NOMO-1 (cell line): ENCODE data around the gene RHOBTB1.

ENCODE experiments used
- DNase-seq, 2 experiments: peaks; one replicate each; lab custom pipeline; 2025; ENCODE audit not compliant: unreplicated experiment in 2 of 2; lab: John Stamatoyannopoulos, UW

Gene RHOBTB1

DNA sequence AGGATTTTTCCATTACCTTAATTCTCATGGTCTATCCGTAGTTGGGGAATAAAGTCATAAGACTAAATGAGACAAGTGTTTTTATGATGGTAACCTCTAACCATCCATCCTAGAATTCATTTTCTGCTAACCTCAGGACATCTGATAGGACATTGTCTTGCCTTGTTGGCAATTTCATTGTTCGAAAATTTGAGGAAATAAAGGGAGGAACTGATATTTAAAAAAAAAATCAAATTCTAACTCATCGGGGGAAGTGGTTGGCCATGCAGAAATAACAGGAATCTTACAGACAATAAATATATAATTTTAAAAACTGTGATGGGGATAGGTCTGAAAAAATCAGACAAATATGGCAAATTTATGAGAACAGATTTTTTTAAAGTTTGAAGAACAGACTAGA is 21.7 kb upstream of the RHOBTB1 start:
- DNase-seq = no peak

DNA sequence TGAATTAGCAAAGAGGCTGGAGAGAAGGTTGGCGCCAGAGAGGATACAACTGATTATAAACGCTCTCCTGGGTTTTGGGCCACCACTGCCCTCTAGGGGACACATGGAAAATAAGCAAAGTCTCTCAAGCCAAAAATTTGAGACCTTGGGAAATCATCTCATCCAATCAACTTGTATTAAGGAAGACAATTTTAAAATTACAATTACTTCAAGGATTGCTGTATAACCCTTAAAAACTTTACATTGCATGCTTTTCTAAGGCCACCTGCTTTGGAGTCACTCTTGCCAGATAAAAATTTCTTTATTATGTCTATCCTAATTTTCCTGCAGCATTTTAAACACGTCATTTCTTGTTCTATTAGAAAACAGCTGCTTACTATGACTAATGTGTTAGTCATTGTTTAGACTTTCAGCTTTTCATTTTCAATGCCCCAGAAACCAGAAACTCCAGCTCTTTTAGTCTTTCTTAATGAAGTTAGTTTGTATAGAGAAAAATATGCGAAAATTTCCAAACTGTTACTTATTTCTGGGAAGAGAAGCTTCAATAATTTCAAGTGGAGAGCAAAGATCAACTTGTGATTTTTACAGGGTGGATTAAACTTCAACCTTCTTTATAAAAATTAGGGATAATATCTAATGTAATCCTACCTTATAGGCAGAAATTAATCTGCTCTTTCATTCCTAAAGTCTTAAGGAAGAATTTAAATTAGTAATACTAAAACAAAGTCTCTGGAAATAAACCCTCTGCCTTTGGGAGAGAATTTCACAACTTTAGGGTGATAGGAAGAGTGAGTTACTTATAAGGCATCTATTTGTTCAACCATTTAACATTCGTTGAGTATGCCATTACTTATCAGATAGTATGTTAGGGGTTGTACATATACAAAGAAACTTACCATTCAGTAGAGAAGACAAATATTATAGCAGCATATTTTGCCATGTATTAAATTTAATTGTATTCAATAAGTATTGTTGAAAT is 20.6 kb upstream of the RHOBTB1 start:
- DNase-seq = peak; percentile 7 to 46

DNA sequence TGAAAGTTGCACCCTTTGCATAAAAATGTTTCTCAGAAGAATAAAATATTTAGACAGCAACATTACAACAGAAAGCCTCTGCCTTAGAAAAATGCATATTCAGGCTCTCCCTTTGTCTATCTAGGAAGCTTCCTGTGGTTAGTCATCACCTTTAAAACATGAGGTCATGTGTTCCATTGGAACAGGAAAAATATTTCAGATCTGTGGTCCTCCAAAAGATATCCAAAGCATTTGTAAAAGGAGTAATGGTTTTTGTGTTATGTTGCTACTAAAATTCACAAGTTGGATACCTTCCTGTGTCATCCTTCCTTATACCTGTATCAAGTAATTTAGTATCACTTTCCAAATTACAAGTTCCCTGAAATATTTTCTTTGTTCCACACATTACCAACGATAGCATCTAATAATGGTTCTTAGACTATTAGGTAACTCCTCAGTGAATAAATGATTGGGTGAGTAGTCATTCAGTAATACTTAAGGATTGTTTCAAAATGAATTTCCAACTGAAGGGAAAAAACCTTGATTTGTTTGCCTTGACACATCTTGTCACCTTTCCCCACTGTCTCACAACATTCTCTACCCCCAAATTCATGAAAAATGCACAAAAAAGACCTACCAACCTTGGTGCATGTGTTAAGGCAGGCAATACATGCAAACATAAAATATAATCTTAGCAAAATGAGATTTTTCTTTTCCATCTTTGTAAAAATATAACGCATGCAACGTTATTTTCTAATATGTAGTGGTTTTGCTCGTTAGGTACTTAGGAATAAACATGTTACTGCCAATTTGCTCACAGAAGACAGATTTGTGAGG is 19.7 kb upstream of the RHOBTB1 start:
- no peak for DNase-seq

DNA sequence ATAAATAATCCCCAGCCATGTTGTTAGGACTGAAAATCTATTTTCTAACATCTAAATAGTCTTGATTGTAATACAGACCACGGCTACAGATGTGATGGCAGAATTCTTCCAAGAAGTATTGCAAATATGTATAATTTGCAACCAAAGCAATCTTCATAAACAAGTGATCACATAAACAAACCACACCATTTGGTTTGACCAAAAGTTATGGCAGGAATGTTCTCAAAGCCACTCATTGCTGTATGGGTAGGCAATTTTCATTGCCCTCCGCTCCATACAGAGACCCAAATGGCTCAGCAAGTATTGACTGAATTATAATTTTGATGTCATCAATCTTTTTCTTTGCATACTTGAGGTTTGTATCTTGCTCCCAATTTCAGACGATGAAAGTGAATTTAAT is 19.0 kb upstream of the RHOBTB1 start:
- DNase-seq = no peak

DNA sequence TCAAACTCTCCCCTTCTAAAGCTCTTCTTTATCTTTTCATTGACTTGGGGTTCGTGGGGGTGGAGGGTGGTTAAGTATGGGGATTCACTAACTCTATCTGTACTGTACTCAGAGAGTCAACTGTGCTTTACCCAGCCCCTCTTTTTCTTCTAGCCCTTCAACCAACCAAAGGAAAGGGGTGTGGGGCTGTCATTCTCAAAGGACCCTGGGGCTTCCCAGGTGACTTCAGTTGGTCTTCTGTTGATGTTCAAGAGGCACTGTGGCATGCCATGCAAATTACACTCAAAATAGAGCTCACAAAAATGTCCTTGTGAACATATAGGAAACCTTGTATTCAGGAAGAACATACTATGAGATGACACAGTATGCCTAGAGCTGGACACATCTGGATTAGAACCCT is 16.9 kb upstream of the RHOBTB1 start:
- no peak for DNase-seq

DNA sequence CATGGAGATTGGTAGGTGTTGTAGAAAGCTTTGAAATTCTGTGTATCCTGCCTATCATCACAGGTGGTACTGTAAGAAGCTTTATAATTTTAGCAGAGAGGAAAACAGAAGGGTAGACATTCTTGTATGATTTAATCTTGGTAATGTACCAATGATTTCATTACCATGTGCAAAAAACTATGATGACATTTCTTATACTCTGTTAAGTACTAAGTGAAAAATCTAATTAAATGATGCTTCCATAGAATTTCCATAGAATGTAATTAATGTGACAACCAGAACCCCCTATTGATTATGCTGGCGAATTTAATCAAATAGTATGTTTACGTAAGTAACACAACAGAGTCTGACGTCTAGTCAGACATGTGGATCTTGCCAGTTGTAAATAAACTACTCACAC is 16.0 kb upstream of the RHOBTB1 start:
- DNase-seq = no peak

DNA sequence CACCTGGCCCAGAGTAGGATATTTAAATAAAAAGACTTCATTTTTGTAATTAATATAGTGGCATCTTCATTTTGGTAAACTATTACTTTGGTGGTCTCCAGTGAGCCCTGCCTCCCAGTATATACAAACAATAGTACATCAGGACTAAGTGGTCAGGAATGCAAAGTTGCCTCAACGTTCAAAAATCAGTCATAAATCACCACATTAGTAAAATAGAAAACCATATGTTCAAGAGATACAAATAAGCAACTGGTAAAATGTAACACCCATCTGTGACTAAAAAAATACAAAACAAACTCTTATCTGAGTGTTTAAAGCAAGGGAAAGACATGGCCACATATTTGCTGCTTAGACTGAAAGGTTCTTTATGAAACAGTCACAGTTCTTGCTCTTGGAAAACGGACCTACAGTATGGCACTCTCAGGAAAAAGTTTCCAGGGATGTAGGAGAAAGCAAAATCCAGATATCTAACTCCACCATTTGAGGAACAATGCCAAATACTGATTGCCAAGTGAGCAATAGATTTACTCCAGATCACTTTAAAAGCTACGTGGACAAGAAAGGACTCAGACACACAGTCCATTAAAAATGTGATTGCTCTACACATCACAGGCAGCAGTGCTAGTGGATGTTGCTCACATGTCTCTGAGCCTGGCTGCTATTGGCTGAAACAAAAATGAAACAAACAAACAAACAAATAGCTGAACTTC is 15.1 kb upstream of the RHOBTB1 start:
- no peak for DNase-seq

DNA sequence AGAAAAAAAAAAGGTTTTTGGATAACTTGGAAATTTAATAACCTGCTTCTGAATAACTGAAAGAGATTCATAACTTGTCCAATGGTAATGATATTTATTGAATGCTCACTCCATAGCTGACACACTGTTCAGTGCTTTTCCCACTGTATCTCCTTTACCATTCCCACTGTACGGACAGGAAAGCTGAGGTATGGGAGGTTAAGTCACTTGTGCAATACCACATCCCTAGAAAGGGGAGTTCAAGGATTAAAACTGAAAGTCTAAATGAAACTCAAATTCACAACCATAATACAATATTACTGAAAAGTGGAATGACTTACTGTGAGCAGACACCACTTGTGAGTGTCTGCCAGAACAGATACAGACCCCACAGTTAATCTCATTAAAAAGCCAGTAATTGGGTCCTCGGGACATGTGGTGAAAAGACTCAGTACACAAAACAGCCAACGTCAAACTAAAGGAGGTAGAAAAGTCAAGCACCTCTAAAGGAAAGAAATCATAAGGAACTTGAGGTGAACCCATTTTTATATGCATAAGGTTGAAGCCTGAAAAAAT is 13.8 kb upstream of the RHOBTB1 start:
- DNase-seq = no peak

DNA sequence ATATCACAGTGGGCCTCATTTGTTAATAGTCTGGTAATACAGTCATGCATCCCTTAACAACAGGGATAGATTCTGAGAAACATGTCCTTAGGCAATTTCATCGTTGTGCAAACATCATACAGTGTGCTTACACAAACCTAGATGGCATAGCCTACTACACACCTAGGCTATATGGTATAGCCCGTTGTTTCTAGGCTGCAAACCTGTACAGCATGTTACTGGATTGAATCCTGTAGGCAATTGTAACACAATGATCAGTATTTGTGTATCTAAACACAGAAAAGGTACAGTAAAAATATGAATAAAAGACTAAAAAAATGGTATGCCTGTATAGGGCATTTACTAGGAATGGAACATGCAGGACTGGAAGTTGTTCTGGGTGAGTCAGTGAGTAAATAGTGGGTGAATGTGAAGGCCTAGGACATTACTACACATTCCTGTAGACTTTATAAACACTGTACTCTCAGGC is 12.0 kb upstream of the RHOBTB1 start:
- no peak for DNase-seq

DNA sequence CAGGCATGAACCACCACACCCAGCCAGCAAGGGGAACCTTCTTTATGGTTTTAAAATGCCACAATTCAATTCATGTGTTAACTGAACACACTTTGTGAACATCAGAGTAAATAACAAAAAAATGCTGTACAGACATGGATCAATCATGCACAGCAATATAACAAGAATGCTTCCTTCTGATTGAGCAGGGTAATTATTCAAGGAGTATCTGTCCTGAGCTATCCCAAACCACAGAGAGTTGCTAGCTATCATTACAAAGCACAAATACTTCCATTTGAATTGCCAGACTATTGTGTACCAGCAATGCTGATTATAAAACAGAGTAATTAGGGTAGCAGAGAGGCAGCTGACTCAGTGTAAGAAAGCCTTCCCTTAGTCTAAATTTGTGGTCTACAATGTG is 11.3 kb upstream of the RHOBTB1 start:
- DNase-seq = no peak

DNA sequence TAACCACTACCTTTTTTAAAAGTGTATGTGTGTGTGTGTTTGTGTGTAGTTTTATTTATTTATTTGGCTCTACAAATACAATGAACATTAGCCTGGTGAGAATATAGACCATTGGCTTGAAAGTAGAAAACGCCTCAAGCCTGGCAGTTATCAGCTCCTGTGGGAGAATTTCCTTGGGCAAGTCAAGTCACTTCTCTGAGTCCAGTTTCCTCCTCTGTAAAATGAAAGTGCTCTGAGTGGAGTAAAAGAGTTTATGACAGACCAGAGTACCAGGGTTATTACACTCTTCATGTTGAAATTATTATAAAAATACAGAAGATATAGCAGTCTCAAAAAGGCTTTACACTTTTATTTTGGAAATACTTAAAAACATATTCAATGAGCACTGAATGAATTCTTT is 10.1 kb upstream of the RHOBTB1 start:
- DNase-seq = no peak

DNA sequence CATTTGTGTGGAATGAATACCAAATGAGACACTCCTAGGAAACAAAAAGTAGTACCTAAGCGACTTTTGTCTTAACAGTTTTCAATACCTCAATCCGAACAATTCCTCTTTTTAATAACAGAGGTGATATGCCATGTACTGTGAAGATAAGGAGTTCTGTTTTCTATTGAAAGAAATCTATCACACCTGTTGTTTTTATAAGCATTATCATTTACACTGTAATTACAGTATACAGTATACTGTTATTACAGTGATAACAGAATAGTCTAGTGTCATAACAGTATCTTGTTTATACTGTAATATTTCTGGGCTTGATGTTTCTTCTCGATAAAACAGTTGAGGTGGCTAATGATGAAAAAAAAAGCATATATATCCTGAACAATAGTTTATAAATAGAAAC is 9.4 kb upstream of the RHOBTB1 start:
- DNase-seq = no peak

DNA sequence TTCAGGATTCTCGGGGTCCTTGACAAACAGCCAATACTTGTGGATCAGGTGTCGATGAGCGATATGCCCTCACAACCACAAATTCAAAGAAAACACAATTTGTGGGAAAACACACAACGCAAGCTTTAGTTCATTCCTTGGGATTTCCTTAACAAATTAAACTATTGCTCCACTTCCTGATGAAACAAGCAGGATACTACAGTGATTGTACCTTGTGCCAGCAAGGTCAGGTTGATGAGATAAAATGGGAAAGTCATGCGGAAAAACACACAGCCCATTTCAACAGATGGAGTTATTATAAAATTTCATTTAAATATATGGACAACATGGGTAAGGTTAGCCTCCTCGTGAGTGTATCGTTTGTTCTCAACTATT is 8.8 kb upstream of the RHOBTB1 start:
- DNase-seq = no peak

DNA sequence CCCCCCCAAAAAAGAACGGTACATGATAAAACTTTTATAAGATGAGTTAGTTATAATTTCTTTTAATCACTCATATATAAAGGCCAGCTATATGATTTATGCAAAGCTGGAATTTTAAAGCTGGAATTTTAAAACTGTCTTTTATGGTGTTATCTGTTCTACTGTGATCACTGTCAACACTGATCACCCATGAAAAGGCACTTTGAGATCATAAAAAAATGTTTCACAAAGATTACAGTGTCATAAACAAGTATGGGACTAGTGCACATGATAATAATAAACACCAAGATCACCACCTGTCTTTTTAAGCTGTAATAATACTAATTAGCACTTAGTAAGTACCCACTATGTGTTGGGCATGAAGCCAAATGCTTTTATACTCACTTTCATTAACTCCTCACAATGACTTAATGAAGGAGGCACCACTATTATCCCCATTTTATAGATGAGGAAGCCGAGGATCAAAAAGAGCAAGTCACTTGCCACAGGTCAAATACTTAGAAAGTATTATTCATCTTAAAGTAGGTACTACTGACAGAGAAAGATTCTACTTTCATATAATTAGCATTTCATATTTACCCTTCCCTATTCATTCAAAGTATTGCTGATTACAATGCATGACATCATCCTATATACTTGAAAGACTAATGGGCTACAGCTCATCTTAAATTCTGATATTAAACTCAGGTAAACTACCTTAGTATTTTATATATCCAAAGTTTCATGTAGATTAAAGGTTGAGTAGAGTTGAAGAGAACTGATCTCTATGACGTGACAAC is 8.3 kb upstream of the RHOBTB1 start:
- DNase-seq = no peak

DNA sequence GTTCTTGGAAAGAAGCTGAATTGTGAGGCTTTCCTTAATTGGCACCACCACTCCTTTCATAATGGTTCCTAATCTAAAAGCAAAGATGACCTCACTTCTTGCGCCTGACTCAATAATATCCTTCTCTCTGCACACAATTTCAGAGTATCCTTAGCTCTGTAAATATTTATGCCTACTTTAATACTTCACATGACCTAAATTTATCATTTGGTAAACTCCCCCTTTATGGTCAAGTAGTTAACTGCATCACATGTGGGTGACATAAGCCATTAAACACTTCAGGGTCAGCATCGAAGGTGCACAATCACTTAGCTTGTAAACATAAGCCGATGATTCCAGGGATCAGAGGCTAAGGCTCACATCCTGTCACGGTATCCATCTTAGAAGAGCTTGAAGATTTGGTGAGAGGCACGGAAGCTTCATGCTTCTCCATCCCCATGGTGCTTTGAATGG is 7.3 kb upstream of the RHOBTB1 start:
- DNase-seq = no peak

DNA sequence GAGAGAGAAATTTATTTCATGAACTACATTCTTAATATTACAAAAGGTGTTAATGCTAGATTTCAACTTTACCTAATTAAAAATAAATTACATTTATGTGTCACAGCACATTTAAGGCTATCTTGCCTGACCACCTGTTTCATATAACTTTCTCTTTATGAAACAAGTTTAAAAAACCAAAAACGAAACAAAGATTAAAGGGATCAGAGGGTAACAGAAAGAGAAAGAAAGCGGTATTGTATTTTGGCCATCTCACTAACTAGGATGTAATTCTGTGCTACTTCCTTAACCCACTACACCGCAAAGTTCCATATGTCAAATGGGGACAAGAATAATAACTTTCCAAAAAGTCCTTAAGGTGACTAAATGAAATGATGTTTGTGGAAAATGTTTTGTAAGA is 6.3 kb upstream of the RHOBTB1 start:
- DNase-seq = no peak

DNA sequence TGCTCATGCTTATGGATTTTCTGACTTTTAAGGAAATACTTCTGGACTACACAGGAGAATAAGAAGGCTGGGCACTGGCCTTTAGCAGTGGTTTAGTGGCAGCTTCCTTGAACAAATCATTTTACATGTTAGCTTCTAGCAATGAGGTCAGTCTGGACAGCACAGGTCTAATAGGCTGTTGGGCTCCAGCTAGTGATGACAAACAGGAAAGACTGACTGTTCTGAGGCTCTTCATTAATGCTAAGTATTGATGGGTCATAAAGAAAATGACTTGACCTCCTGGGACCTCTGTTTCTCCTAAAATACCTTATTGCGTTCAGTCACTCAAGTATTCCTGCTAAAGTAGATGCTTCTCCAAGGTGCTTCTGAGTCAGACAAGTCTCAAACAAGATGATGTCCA is 4.9 kb upstream of the RHOBTB1 start:
- no peak for DNase-seq

DNA sequence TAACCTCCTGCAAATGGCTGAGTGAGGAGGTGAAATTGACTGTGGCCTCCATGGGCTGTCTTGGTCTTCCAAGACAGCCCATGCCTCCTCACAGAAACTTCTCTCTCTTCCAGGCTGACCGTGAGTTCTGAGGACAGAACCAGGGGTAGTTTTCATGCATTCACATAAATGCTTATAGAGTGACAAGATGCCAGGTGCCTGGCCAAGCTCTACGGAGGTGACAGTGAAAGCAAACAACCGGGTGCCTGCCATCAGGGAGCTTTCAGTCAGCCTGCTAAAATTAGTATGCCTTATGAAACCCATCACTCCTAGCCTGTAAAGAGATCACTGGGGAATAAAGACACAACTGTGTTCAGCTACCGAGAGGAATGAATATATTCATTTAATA is 919 bp upstream of the RHOBTB1 start:
- no peak for DNase-seq

DNA sequence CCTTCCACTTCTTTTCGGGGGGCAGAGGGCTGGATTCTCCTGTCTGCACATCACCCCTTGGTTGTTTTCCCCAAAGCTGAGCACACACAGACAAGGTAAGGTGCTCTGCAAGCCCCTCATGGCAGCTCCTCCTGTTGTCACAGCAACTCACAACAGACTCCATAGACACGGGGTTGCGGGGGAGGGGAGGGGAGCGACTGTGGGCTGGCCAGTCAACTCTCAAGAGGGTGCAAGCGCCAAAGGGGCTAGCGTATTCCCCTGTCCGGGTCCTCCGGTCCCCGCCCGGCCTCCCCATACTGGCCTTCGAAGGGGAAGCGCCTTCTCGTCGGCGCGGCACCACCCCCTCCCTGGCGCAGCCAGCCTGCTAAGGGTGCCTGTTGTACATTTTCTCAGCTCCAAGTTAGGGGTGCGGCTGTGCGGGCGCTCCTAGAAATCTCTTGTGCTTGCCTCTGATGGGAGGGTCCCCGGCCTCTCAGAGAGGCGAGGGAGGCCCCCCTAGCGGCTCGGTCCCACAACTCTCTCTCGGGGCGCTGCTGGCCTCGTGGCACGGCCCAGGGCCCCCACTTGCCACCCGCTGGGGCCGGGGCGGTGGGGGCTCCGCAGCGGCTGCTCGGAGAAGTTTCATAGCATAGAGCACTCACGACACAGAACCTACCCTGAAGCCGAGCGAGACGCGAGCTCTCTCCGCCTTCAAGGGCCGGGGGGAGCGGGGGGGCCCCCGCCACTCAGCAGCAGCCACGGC is 498 bp downstream of the RHOBTB1 start:
- DNase-seq = no peak
